ENCODE data around the gene NOD1. TPM values are rescaled to one million over a fixed set of nuclear protein-coding genes. Genes with fewer than 3 reads are reported as not detected.

Gene NOD1
- total and polyA plus RNA-seq, 2 of the 8 experiments (the other 6 are each of a cell fraction or from before 2014, with no cell fraction given): 3.8 to 6.5 TPM

- Histone ChIP-seq H3K9ac (replicated peaks in 1 of 4; ENCODE audit: extremely low read depth in 1 of 4, low read depth in 3 of 4, low read length in 3 of 4) (no peak overlapping the region), H2BK120ac (replicated peaks; ENCODE audit: low read depth, low read length) (no peak overlapping the region), H3K27ac (ENCODE audit: low read depth, low read length) (no peak overlapping the region), H3K79me1 (ENCODE audit: low read depth, low read length) (no peaks in the 10 kb centered on the region; the same call in 1 of the 2 replicates), H3K23me2 (ENCODE audit: low read depth, low read length) (no peaks in the 10 kb centered on the region), H4K8ac (ENCODE audit: extremely low read depth, insufficient read depth, low read length) (no peak overlapping the region), H3K4me1 (replicated peaks in 1 of 4; ENCODE audit: control insufficient read depth in 3 of 4, insufficient read depth in 4 of 4, low read length in 3 of 4) (peaks cover 3 to 14% (median 5%) of the 10 kb centered on the region in 4 experiments; a peak in 5 of 7 replicates), H2BK20ac (ENCODE audit: low read length) (no peak overlapping the region), H2BK5ac (ENCODE audit: low read depth, low read length) (no peak overlapping the region), H2BK15ac (ENCODE audit: low read length) (peak overlapping the region; percentile 33; the same call in 1 of the 2 replicates), H4K91ac (replicated peaks; ENCODE audit: insufficient read length, low read length) (no peak overlapping the region), H3K18ac (ENCODE audit: extremely low read depth, low read length) (no peak overlapping the region), H3K4ac (replicated peaks; ENCODE audit: insufficient read length, low read depth, low read length) (no peak overlapping the region), H3K56ac (replicated peaks; ENCODE audit: insufficient read length, low read depth, low read length) (no peak overlapping the region), H2AK5ac (ENCODE audit: low read depth, low read length) (no peak overlapping the region), H3K9me3 (ENCODE audit: insufficient read depth in 2 of 2, low read depth in 1 of 2, low read length in 1 of 2) (no peaks in the 10 kb centered on the region), H3K4me3 (ENCODE audit: extremely low read depth in 1 of 4, insufficient read depth in 2 of 4, low read depth in 3 of 4, low read length in 4 of 4) (no peak overlapping the region), H3K14ac (ENCODE audit: insufficient read length) (no peak overlapping the region), H3K79me2 (ENCODE audit: control insufficient read depth in 1 of 2, insufficient read depth in 2 of 2, low read length in 2 of 2) (no peaks in the 10 kb centered on the region), H3K23ac (ENCODE audit: insufficient read length) (no peak overlapping the region), H4K5ac (ENCODE audit: insufficient read length, low read depth, low read length) (no peak overlapping the region), H3K27me3 (replicated peaks in 1 of 4; ENCODE audit: control insufficient read depth in 3 of 4, extremely low read depth in 1 of 4, insufficient read depth in 3 of 4, low read length in 3 of 4) (no peaks in the 10 kb centered on the region; a peak in 2 of 7 replicates), H2AFZ (ENCODE audit: low read length) (no peak overlapping the region), H2BK12ac (ENCODE audit: low read depth, low read length) (no peak overlapping the region), H3K36me3 (ENCODE audit: control insufficient read depth in 2 of 4, insufficient read depth in 4 of 4, low read length in 3 of 4) (no peaks in the 10 kb centered on the region), H3K4me2 (ENCODE audit: insufficient read depth in 1 of 2, low read depth in 2 of 2, low read length in 2 of 2) (no peak overlapping the region), H4K20me1 (replicated peaks in 1 of 2; ENCODE audit: control insufficient read depth in 1 of 2, insufficient read depth in 2 of 2, low read length in 2 of 2) (no peaks in the 10 kb centered on the region)
- WGBS, 2 experiments (ENCODE audit: extremely low coverage in 1 of 2, insufficient coverage in 1 of 2, insufficient read length in 1 of 2, insufficient replicate concordance in 2 of 2, low coverage in 1 of 2, low lambda C conversion rate in 2 of 2, missing lambda C conversion rate in 1 of 2): 84% methylated on average over 4 of the region's 4 CpGs; no CpG with 5 or more reads in 1 of the 2 experiments
- DNase-seq (ENCODE audit: low read depth in 1 of 2, low spot score in 2 of 2): peak in 1 of 2 experiments; percentile 33
- FAIRE-seq: no peak
- CTCF ChIA-PET (ENCODE audit: partially characterized antibody): interaction anchor here (0.6 to 0.9 kb wide), 3 partner anchors 192 to 308 kb away, joined by 3 read pairs; no protein-coding TSS in a partner anchor
- POLR2A ChIA-PET (ENCODE audit: partially characterized antibody): interaction anchor here (1.2 kb wide), 1 partner anchor 22 kb away, joined by 4 read pairs; no protein-coding TSS in a partner anchor
- no peak for TF ChIP-seq RNF2 (IDR thresholded peaks at IDR 0.05; ENCODE audit: borderline replicate concordance, low read depth, low read length, missing control alignments, poor library complexity, severe bottlenecking)
- TF ChIP-seq HDAC6 (IDR thresholded peaks at IDR 0.05; ENCODE audit: low read depth, low read length): no peak
Measured at GRCh38 chr7:30472081-30472783, 6.4 kb downstream of the NOD1 start.

All from H1 (cell line).